ENCODE results near the gene CRTAP. TPM values are rescaled to one million over a fixed set of nuclear protein-coding genes. Genes with fewer than 3 reads are reported as not detected.
"Not testable (repeated sequence)": the region's sequence is repeated elsewhere in the genome, so short reads cannot be mapped to it uniquely, and the experiment has no call there.

Gene CRTAP
- total RNA-seq, 1 experiment from 2014 or later, result 174 TPM

- no peak for DNase-seq
- Histone ChIP-seq H3K9me3 (ENCODE audit: low read length) (no peaks in the 10 kb centered on the region), H2AFZ (ENCODE audit: low read length) (no peak overlapping the region), H3K79me2 (ENCODE audit: low read length) (peaks cover 15% of the 10 kb centered on the region), H3K27ac (ENCODE audit: low read length) (no peak overlapping the region), H3K27me3 (ENCODE audit: low read length) (no peaks in the 10 kb centered on the region), H4K20me1 (ENCODE audit: low read length) (no peaks in the 10 kb centered on the region), H3K4me2 (ENCODE audit: low read length) (no peak overlapping the region), H3K36me3 (ENCODE audit: low read depth, low read length) (no peaks in the 10 kb centered on the region), H3F3A (ENCODE audit: low read length, unreplicated experiment) (no peaks in the 10 kb centered on the region), H3K9ac (ENCODE audit: low read length) (no peak overlapping the region), H3K4me3 (ENCODE audit: low read length) (no peak overlapping the region), H3K9me2 (replicated peaks; ENCODE audit: low read length) (no peaks in the 10 kb centered on the region), H3K4me1 (ENCODE audit: insufficient read depth, low read length) (no peaks in the 10 kb centered on the region)
- intact Hi-C loops (cut with micrococcal nuclease), result no loop called here
- ATAC-seq, result no peak
- no TSS peak for BruUV-seq (replicated peaks)
- TF ChIP-seq EZH2 (IDR thresholded peaks at IDR 0.05; ENCODE audit: low read length, unreplicated experiment) (no peak), EZH2phosphoT487 (IDR thresholded peaks at IDR 0.05; ENCODE audit: borderline replicate concordance, low read length) (no peak), CTCF (conservative IDR thresholded peaks at IDR 0.05; ENCODE audit: low read depth, low read length) (no peak)
- ChIA-PET CTCF (no interaction called here), POLR2A (ENCODE audit: unreplicated experiment) (no interaction called here)
These were observed 36.9 kb upstream of the CRTAP start for GRCh38 chr3:33076952-33077351.

- no peak overlapping the region for H3K27ac ChIP-seq (ENCODE audit: low read length)
- intact Hi-C loops (cut with micrococcal nuclease), result no loop called here
- POLR2A ChIA-PET (ENCODE audit: unreplicated experiment), result no interaction called here
- no peak overlapping the region for H3K9ac ChIP-seq (ENCODE audit: low read length)
- no peaks in the 10 kb centered on the region for H3K36me3 ChIP-seq (ENCODE audit: low read depth, low read length)
- H3K79me2 ChIP-seq (ENCODE audit: low read length), result peaks cover 25% of the 10 kb centered on the region
- H2AFZ ChIP-seq (ENCODE audit: low read length), result no peak overlapping the region
- TF ChIP-seq CTCF (conservative IDR thresholded peaks at IDR 0.05; ENCODE audit: low read depth, low read length) (no peak), EZH2 (IDR thresholded peaks at IDR 0.05; ENCODE audit: low read length, unreplicated experiment) (no peak), EZH2phosphoT487 (IDR thresholded peaks at IDR 0.05; ENCODE audit: borderline replicate concordance, low read length) (no peak)
- H3K9me3 ChIP-seq (ENCODE audit: low read length), result no peaks in the 10 kb centered on the region
- H3K27me3 ChIP-seq (ENCODE audit: low read length), result no peaks in the 10 kb centered on the region
- no peaks in the 10 kb centered on the region for H3F3A ChIP-seq (ENCODE audit: low read length, unreplicated experiment)
- no peaks in the 10 kb centered on the region for H3K4me1 ChIP-seq (ENCODE audit: insufficient read depth, low read length)
- H3K4me2 ChIP-seq (ENCODE audit: low read length), result no peak overlapping the region
- H3K9me2 ChIP-seq (replicated peaks; ENCODE audit: low read length), result no peaks in the 10 kb centered on the region
- no TSS peak for BruUV-seq (replicated peaks)
- no peak overlapping the region for H3K4me3 ChIP-seq (ENCODE audit: low read length)
- DNase-seq (no peak), ATAC-seq (no peak)
- CTCF ChIA-PET, result no interaction called here
- H4K20me1 ChIP-seq (ENCODE audit: low read length), result no peaks in the 10 kb centered on the region
These were observed 35.8 kb upstream of the CRTAP start for GRCh38 chr3:33077976-33078375.

GRCh38 chr3:33079813-33080212, 34.0 kb upstream of the CRTAP start:
- DNase-seq; H2AFZ ChIP-seq (ENCODE audit: low read length); H3K9me3 ChIP-seq (ENCODE audit: low read length); H3K27me3 ChIP-seq (ENCODE audit: low read length); BruUV-seq (replicated peaks); H3K27ac ChIP-seq (ENCODE audit: low read length); intact Hi-C loops (cut with micrococcal nuclease); H3K9me2 ChIP-seq (replicated peaks; ENCODE audit: low read length); H3F3A ChIP-seq (ENCODE audit: low read length, unreplicated experiment); POLR2A ChIA-PET (ENCODE audit: unreplicated experiment); ATAC-seq; CTCF ChIA-PET; H3K4me3 ChIP-seq (ENCODE audit: low read length); H3K36me3 ChIP-seq (ENCODE audit: low read depth, low read length); H4K20me1 ChIP-seq (ENCODE audit: low read length); H3K4me1 ChIP-seq (ENCODE audit: insufficient read depth, low read length); H3K9ac ChIP-seq (ENCODE audit: low read length); H3K4me2 ChIP-seq (ENCODE audit: low read length): not testable (repeated sequence)
- H3K79me2 ChIP-seq (ENCODE audit: low read length), result peaks cover 42% of the 10 kb centered on the region
